Measurements from ENCODE around the gene SYT1. TPM values are rescaled to one million over a fixed set of nuclear protein-coding genes. Genes with fewer than 3 reads are reported as not detected.

SYT1 gene
- total RNA-seq, 2 experiments from 2014 or later: not detected

- Mint-ChIP-seq H3K36me3 (ENCODE audit: low read depth) (no peaks in the 10 kb centered on the region), H3K9me3 (peaks cover 3% of the 10 kb centered on the region), H3K27ac (no peak overlapping the region), H3K27me3 (no peaks in the 10 kb centered on the region), H3K4me3 (no peak overlapping the region), H3K4me1 (ENCODE audit: low read depth) (no peaks in the 10 kb centered on the region)
- DNase-seq (no peak), ATAC-seq (ENCODE audit: poor library complexity) (no peak)
- intact Hi-C loops (cut with DNase I, micrococcal nuclease): no loop called here
- no peak for TF ChIP-seq CTCF (IDR thresholded peaks at IDR 0.05)
- ChIA-PET CTCF (no interaction called here), POLR2A (no interaction called here)
- H3K36me3 ChIP-seq (ENCODE audit: insufficient read depth, low read length): no peaks in the 10 kb centered on the region
- H3K27ac ChIP-seq (ENCODE audit: low read depth in 1 of 2, low read length in 2 of 2): no peak overlapping the region
- H3K4me1 ChIP-seq (ENCODE audit: insufficient read depth, low read length): no peaks in the 10 kb centered on the region
- no peaks in the 10 kb centered on the region for H3K9me3 ChIP-seq (ENCODE audit: control insufficient read depth in 1 of 2, insufficient read depth in 1 of 2, low read length in 2 of 2)
- no peaks in the 10 kb centered on the region for H3K27me3 ChIP-seq (ENCODE audit: control insufficient read depth in 1 of 2, insufficient read depth in 2 of 2, low read length in 2 of 2)
- no peak overlapping the region for H3K4me3 ChIP-seq (ENCODE audit: low read length)
Measured at GRCh38 chr12:79433465-79434072, 569.0 kb downstream of the SYT1 start.

- DNase-seq (no peak), ATAC-seq (ENCODE audit: poor library complexity) (no peak)
- no peaks in the 10 kb centered on the region for H3K4me1 ChIP-seq (ENCODE audit: insufficient read depth, low read length)
- H3K27ac ChIP-seq (ENCODE audit: low read depth in 1 of 2, low read length in 2 of 2): no peak overlapping the region
- H3K9me3 ChIP-seq (ENCODE audit: control insufficient read depth in 1 of 2, insufficient read depth in 1 of 2, low read length in 2 of 2): no peaks in the 10 kb centered on the region
- no peaks in the 10 kb centered on the region for H3K36me3 Mint-ChIP-seq (ENCODE audit: low read depth)
- H3K27ac Mint-ChIP-seq: no peak overlapping the region
- H3K4me3 ChIP-seq (ENCODE audit: low read length): no peak overlapping the region
- no peaks in the 10 kb centered on the region for H3K4me1 Mint-ChIP-seq (ENCODE audit: low read depth)
- no peaks in the 10 kb centered on the region for H3K36me3 ChIP-seq (ENCODE audit: insufficient read depth, low read length)
- CTCF ChIA-PET: no interaction called here
- no peak for TF ChIP-seq CTCF (IDR thresholded peaks at IDR 0.05)
- POLR2A ChIA-PET: no interaction called here
- intact Hi-C loops (cut with DNase I, micrococcal nuclease): no loop called here
- no peaks in the 10 kb centered on the region for H3K27me3 ChIP-seq (ENCODE audit: control insufficient read depth in 1 of 2, insufficient read depth in 2 of 2, low read length in 2 of 2)
- no peaks in the 10 kb centered on the region for H3K27me3 Mint-ChIP-seq
- no peak overlapping the region for H3K4me3 Mint-ChIP-seq
- H3K9me3 Mint-ChIP-seq: peaks cover 3% of the 10 kb centered on the region
Measured at GRCh38 chr12:79434561-79434960, 570.0 kb downstream of the SYT1 start.

GRCh38 chr12:79435742-79436141 is 571.2 kb downstream of the SYT1 start:
- Histone ChIP-seq H3K9me3 (ENCODE audit: control insufficient read depth in 1 of 2, insufficient read depth in 1 of 2, low read length in 2 of 2) (no peaks in the 10 kb centered on the region), H3K27me3 (ENCODE audit: control insufficient read depth in 1 of 2, insufficient read depth in 2 of 2, low read length in 2 of 2) (no peaks in the 10 kb centered on the region), H3K4me1 (ENCODE audit: insufficient read depth, low read length) (no peaks in the 10 kb centered on the region), H3K4me3 (ENCODE audit: low read length) (no peak overlapping the region), H3K27ac (ENCODE audit: low read depth in 1 of 2, low read length in 2 of 2) (no peak overlapping the region), H3K36me3 (ENCODE audit: insufficient read depth, low read length) (no peaks in the 10 kb centered on the region)
- ATAC-seq (ENCODE audit: poor library complexity) (no peak), DNase-seq (no peak)
- Mint-ChIP-seq H3K27me3 (no peaks in the 10 kb centered on the region), H3K4me3 (no peak overlapping the region), H3K36me3 (ENCODE audit: low read depth) (no peaks in the 10 kb centered on the region), H3K27ac (no peak overlapping the region), H3K9me3 (peaks cover 3% of the 10 kb centered on the region), H3K4me1 (ENCODE audit: low read depth) (no peaks in the 10 kb centered on the region)
- ChIA-PET POLR2A (no interaction called here), CTCF (no interaction called here)
- intact Hi-C loops (cut with DNase I, micrococcal nuclease): no loop called here
- TF ChIP-seq CTCF (IDR thresholded peaks at IDR 0.05): no peak
